Activated CD8-positive, alpha-beta T cell treated with anti-CD3 and anti-CD28 coated beads for 36 hours (primary cell): ENCODE results near the gene GGPS1. TPM values are rescaled to one million over a fixed set of nuclear protein-coding genes. Genes with fewer than 3 reads are reported as not detected.
"Not testable (repeated sequence)": the region's sequence is repeated elsewhere in the genome, so short reads cannot be mapped to it uniquely, and the experiment has no call there.

Source experiments
- ATAC-seq: fragments of 200-7000 bp; cut with Tn5 transposase; one replicate; pipeline ENCODE4 v1.10.0; 2021; ENCODE audit warnings: mild to moderate bottlenecking, moderate library complexity
- CTCF ChIA-PET: fragments of 350-600 bp; sonication (Branson Sonifier 250); formaldehyde crosslinking; loops from one replicate; lab custom pipeline; 2021; ENCODE audit warnings: antibody characterized with exemption; lab: Charles Lee
- POLR2A ChIA-PET: fragments of 350-600 bp; sonication (Branson Sonifier 250); formaldehyde crosslinking; loops from one replicate; lab custom pipeline; 2021; ENCODE audit warnings: antibody characterized with exemption; lab: Charles Lee
- DNase-seq: peaks from one replicate; pipeline ENCODE4 v3.0.0-alpha.2; 2020
- H3K27ac Mint-ChIP-seq: one replicate; pipeline ENCODE4 v1.8.0; 2021; ENCODE audit warnings: mild to moderate bottlenecking, mixed read lengths
- H3K27me3 Mint-ChIP-seq: one replicate; pipeline ENCODE4 v1.8.0; 2021; ENCODE audit warnings: mixed read lengths
- H3K36me3 Mint-ChIP-seq: one replicate; pipeline ENCODE4 v1.8.0; 2021; ENCODE audit warnings: low read depth, mixed read lengths
- H3K4me1 Mint-ChIP-seq: one replicate; pipeline ENCODE4 v1.8.0; 2021; ENCODE audit warnings: low read depth, mixed read lengths
- H3K4me3 Mint-ChIP-seq: one replicate; pipeline ENCODE4 v1.8.0; 2021; ENCODE audit warnings: mild to moderate bottlenecking, moderate library complexity, mixed read lengths
- H3K9me3 Mint-ChIP-seq: one replicate; pipeline ENCODE4 v1.8.0; 2021; ENCODE audit warnings: mixed read lengths
- CTCF ChIP-seq: fragments of 200-600 bp; IDR thresholded peaks from one replicate; pipeline ENCODE4 v1.8.0; 2022; ENCODE audit warnings: antibody characterized with exemption, mild to moderate bottlenecking
- intact Hi-C: fragments of 100-400 bp; cut with micrococcal nuclease; formaldehyde crosslinking; loops from one replicate; pipeline ENCODE4 v1.10.0; 2022
- total RNA-seq, 2 experiments: library from RNA; stranded (reverse); gene quantifications; one replicate each; pipeline ENCODE4 v1.2.3, GENCODE V29; 2021

GGPS1 gene
- total RNA-seq: 10 to 100 TPM; 35.4 to 37.8 TPM

DNA sequence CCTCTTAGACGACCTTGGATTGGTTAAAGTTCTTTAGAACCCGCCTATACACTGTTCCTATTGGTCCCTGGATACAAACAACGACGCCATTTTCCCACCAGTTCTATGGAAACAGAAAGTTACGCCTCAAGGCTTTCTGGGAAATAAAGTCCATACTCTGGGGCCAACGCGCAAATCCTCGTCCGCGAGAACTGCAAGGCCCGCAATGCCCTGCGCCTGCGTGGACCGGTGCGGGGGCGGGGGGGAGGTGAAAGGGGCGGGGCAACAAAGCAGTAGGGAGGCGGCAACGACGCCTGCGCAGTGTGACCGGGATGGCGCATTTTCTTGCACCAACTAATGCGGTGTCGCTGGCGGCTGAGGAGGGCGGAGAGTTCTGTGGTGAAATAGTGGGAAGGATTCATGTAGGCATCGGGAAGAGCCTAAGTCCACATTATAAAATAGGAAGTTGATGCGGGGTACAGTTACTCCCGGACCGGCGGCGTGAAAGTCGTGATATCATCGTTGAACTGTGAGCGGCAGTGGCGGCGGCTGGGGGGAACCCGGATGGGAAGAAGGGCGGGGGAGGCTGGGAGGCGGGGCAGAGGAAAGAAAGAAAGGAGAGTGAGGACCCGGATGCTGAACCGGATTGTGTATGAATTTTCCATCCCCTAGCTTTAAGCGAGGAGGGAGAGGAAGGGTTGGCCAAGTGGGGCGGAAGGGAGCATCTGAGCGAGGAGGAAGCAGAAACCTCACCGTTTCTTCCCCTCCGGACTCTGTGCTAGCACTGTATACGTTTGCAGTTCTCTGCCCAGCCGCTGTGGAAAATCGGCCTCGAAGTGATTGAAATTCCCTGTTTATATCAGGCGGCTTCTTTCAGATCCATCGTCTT is at the start of gene GGPS1:
Gene GGPS1 (plus strand): TSS at position 300 of the 868 bp plus-strand sequence. CDS start 6,695 bp downstream, outside the sequence.
- DNase-seq: peak; percentile 99
- no peak for TF ChIP-seq CTCF
- ATAC-seq: peak; percentile 82
- no peaks in the 10 kb centered on the region for H3K9me3 Mint-ChIP-seq
- POLR2A ChIA-PET: interaction anchor here (0.7 to 2.8 kb wide), 6 partner anchors 13 to 541 kb away, joined by 3 to 15 read pairs (median 4); no protein-coding TSS in a partner anchor
- H3K27ac Mint-ChIP-seq: peak within 1 kb of the TSS; percentile 86
- H3K4me3 Mint-ChIP-seq: no peak within 1 kb of the TSS
- intact Hi-C loops: loop anchor here (2.0 to 5.0 kb wide), 4 partner anchors 36 to 200 kb away; partner anchors contain the start of gene TOMM20
- no peaks in the 10 kb centered on the region for H3K27me3 Mint-ChIP-seq
- CTCF ChIA-PET: interaction anchor here (1.0 to 3.1 kb wide), 7 partner anchors 53 to 89 kb away, joined by 3 to 18 read pairs (median 5); no protein-coding TSS in a partner anchor
- peaks cover 44% of the 10 kb centered on the region for H3K4me1 Mint-ChIP-seq
- peaks cover 24% of the 10 kb centered on the region for H3K36me3 Mint-ChIP-seq

DNA sequence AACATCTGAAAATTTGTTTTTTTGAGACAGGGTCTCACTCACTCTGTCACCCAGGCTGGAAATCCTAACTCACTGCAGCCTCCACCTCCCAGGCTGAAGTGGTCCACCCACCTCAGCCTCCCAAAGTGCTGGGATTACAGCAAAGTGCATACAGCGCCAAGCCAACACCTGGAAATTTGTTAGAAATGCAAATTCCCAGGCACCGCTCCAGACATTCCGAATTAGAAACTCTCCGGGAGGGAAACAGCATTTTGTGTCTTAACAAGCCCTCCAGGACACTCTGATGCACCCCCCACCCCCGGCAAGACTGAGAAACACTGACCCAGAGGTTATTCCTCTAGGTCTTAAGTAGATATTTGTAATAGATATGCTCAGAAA is 49.5 kb upstream of the GGPS1 start:
- intact Hi-C loops: no loop called here
- no peak for ATAC-seq
- peaks cover 9% of the 10 kb centered on the region for H3K36me3 Mint-ChIP-seq
- H3K4me3 Mint-ChIP-seq: no peak overlapping the region
- TF ChIP-seq CTCF: no peak
- no peak for DNase-seq
- H3K27me3 Mint-ChIP-seq: no peaks in the 10 kb centered on the region
- H3K27ac Mint-ChIP-seq: no peak overlapping the region
- H3K4me1 Mint-ChIP-seq: peaks cover 56% of the 10 kb centered on the region
- peaks cover 2% of the 10 kb centered on the region for H3K9me3 Mint-ChIP-seq
- ChIA-PET POLR2A (no interaction called here), CTCF (no interaction called here)

DNA sequence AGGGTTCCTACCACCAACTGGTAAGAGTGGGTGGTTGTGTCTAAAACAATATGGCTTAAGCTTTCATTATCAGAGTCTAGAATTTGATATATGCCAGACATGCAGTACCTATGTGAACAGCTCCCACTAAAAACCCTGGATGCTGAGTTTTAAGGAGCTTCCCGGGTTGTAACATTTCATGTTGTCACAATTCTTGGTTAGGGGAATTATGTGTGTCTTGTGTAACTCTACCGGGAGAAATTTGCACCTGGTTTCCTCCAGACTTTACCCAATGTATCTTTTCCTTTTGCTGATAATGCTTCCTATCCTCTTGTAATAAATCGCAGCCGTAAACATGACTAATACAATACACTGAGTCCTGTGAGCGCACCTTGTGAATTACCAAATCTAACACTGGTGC is 48.7 kb upstream of the GGPS1 start:
- intact Hi-C loops: no loop called here
- POLR2A ChIA-PET: no interaction called here

GRCh38 chr1:235280467-235280866 is 47.9 kb upstream of the GGPS1 start:
- Mint-ChIP-seq H3K36me3 (peaks cover 9% of the 10 kb centered on the region), H3K27ac (no peak overlapping the region), H3K9me3 (peaks cover 2% of the 10 kb centered on the region), H3K4me3 (no peak overlapping the region), H3K4me1 (peaks cover 51% of the 10 kb centered on the region), H3K27me3 (no peaks in the 10 kb centered on the region)
- intact Hi-C loops: no loop called here
- DNase-seq (no peak), ATAC-seq (no peak)
- TF ChIP-seq CTCF: no peak
- ChIA-PET CTCF (interaction anchor here (1.2 kb wide), 1 partner anchor 28 kb away, joined by 4 read pairs; no protein-coding TSS in a partner anchor), POLR2A (interaction anchor here (1.0 kb wide), 1 partner anchor 13 kb away, joined by 3 read pairs; no protein-coding TSS in a partner anchor)

More for the DNA sequence above, 48.7 kb upstream of the GGPS1 start:
- ATAC-seq (no peak), DNase-seq (no peak)
- H3K4me1 Mint-ChIP-seq: peaks cover 54% of the 10 kb centered on the region
- H3K27me3 Mint-ChIP-seq: no peaks in the 10 kb centered on the region
- no peak overlapping the region for H3K4me3 Mint-ChIP-seq
- H3K27ac Mint-ChIP-seq: no peak overlapping the region
- no peak for TF ChIP-seq CTCF
- H3K9me3 Mint-ChIP-seq: peaks cover 2% of the 10 kb centered on the region
- CTCF ChIA-PET: interaction anchor here (0.8 to 1.2 kb wide), 2 partner anchors 27 to 135 kb away, joined by 4 read pairs; no protein-coding TSS in a partner anchor
- H3K36me3 Mint-ChIP-seq: peaks cover 9% of the 10 kb centered on the region

DNA sequence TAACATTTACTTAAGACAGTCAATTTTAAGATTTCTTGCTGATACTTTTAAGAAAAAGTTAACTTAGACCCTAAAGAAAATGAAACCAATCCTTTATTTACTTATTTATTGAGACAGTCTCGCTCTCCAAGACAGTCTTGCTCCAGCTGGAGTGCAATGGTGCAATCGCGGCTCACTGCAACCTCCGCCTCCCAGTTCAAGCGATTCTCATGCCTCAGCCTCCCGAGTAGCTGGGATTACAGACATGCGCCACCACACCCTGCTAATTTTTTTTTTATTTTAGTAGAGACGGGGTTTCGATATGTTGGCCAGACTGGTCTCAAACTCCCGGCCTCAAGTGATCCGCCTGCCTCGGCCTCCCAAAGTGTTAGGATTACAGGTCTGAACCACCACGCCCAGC is 44.7 kb upstream of the GGPS1 start:
- ChIA-PET CTCF (interaction anchor here (1.0 to 1.6 kb wide), 2 partner anchors 9 to 15 kb away, joined by 3 read pairs; no protein-coding TSS in a partner anchor), POLR2A (interaction anchor here (0.7 to 1.3 kb wide), 2 partner anchors 10 to 16 kb away, joined by 3 to 4 read pairs; no protein-coding TSS in a partner anchor)
- peaks cover 57% of the 10 kb centered on the region for H3K4me1 Mint-ChIP-seq

More for the DNA sequence above, 44.7 kb upstream of the GGPS1 start:
- H3K36me3 Mint-ChIP-seq, DNase-seq, ATAC-seq, intact Hi-C loops, H3K4me3 Mint-ChIP-seq, H3K9me3 Mint-ChIP-seq, H3K27ac Mint-ChIP-seq, H3K27me3 Mint-ChIP-seq: not testable (repeated sequence)
